HG03354 (cell line): ENCODE data around the gene CNEP1R1.

Source experiments
- ATAC-seq: cut with Tn5 transposase; IDR thresholded peaks from one replicate; pipeline ENCODE4 v1.9.1; 2021; ENCODE audit warnings: mild to moderate bottlenecking; ENCODE audit not compliant: unreplicated experiment, poor library complexity, severe bottlenecking

The CNEP1R1 gene, protein sequence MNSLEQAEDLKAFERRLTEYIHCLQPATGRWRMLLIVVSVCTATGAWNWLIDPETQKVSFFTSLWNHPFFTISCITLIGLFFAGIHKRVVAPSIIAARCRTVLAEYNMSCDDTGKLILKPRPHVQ

DNA sequence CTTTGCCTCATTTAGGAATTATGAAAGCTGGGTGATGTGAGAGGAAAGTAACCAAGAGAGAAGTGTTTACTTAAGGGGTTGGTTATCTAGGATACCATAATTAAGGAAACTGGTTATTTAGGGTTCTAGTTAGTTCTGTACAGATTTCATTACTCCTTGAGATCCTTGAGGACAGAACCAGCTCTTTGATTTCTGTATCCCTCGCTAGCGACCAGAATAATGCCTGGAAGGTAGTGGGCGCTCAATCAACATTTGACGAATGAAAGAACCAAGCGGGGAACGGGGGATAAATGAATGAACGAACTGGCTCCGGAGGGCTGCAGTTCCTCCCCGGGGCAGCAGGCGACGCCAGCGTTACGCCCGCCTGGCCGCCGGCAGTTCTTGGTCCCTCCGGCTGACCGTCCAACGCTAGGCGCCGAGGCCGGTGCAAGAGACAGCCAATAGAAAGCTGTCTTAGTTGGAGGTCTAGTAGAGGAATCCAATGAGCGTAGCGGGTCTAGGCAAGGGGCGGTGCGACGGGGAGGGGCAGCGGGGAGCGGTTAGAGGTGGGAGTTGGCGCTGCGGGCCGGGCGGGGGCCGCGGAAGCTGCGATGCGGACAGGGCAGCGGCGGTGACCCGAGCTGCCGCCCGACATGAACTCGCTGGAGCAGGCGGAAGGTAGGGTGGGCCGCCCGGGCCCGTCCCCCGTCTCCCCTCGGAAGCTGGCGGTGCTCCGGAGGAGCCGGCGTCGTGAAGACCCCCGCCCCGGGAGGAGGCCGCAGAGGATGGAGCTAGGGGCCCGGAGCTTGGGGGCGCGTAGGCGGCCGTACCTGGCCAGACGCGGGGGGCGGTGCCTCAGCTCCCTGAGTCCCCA is at the start of gene CNEP1R1:
TSS of gene CNEP1R1 (plus strand) at position 542 of the 853 bp plus-strand sequence. CDS start at position 633, 91 bp downstream.
- ATAC-seq, result peak; percentile 99

DNA sequence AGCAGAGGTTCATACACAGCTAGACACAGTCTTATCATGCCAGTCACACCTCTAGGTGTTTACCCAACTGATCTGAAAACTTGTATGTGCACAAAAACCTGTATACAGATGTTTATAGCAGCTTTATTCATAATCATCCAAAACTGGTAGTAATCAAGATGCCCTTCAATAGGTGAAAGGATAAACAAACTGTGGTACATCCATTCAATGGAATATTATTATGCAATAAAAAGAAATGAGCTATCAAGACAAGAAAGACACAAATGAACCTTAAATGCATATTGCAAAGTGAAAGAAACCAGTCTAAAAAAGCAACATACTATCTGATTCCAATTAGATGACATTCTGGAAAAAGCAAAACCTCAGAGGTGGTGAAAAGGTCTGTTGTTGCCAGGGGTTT is 47.6 kb upstream of the CNEP1R1 start:
- ATAC-seq, result no peak

DNA sequence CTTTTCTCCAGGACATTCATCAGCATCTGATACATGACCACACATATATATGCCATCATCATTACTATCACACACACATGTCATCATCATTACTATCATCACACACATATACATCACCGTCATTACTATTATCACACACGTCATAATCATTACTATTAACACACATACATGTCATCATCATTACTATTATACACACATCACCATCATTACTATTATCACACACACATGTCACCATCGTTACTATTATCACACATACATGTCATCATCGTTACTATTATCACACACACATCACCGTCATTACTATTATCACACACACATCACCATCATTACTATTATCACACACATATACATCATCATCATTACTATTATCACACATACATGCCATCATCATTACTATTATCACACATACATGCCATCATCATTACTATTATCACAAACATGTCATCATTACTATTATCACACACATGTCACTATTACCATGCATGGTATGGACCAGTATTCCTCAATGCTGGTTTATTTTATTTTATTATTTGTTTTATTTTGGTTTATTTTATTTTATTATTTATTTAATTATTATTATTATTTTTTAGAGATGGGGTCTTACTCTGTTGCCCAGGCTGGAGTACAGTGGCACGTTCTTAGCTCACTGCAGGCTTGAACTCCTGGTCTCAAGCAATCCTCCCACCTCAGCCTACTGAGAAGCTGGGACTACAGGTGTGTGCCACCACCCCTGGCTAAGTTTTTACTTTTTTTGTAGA is 46.3 kb upstream of the CNEP1R1 start:
- ATAC-seq, result no peak

DNA sequence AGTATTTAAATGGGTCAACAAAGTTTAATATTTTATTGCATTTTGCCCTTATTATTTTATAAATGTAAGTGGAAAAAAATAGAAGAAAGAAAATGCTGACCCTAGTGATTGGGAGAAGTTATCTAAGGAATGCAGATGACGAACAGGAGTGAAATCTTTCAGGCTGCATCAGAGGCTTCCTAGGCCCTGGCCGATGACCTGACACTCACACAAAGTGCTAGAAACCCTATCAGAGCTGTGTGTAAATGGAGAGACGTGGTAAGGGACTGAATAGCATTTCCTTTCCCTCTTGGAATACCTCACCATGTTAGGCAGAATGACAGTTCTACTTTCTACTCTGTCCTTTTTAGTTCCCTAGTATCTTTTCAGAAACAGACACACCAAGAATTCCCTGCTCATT is 44.9 kb upstream of the CNEP1R1 start:
- ATAC-seq, result no peak

DNA sequence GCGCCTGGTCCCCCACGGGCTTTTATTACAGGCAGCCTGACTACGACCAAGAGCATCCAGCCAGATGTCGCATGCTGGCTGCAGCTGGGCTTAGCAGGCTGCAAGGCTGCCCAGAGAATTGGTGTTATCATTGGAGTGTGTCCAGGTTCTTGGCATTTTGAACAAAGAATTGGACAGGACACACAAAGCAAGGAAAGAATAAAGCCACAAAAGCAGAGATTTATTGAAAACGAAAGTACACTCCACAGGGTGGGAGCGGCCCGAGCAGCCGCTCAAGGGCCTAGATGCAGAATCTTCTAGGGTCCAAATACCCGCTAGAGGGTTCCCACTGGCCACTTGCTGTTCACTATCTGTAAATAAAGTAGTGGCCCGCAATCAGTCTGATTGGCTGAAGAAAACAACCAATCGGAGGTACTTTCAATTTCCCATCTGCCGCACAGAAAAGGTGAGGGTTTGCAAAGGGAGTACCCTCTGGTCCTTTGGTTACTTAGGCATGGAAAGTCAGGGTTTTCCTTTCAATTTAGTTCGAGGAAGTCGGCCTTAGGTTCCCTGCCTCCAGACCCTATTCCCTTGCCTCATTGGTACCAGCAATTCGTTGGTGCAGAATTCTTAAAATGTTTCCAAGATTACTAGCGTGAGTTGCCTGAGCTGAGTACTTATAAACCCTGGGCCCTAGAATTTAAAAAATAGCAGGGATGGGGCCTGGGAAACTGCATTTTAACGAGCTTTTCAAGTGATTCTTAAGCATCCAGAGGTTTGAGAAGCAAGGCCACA is 38.5 kb upstream of the CNEP1R1 start:
- ATAC-seq, result no peak

DNA sequence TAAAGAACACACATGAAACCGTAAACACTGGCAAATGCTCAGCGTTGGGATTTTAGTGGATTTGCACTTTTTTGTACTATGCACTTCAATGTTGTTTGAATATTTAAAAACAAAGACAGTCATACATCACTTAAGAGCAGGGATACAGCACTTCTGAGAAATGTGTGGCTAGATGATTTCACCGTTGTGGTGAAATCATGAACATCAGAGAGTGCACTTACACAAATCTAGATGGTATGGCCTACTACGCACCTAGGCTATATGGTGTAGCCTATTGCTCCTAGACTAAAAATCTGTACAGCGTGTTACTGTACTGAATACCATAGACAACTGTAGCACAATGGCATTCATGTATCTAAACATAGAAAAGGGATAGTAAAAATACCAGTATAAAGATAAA is 37.6 kb upstream of the CNEP1R1 start:
- no peak for ATAC-seq

DNA sequence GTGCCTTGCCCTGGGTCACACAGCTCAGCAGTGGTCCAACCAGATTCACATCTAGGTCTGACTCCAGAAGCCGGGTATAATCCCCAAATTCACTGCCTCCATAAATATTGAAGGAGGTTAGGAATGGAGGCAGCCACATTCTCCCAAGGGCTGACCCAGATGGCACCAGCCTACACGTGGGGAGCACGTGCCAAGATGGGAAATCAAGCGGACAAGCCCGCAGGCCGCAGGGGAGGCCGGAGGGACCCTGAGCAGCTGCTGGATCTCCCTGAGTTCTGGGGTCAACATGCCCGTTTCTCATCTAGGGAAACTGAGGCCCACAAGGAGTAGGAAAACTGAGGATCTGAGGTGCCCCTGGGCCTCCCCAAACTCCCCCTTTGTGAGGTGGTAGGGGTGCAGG is 32.2 kb upstream of the CNEP1R1 start:
- no peak for ATAC-seq

DNA sequence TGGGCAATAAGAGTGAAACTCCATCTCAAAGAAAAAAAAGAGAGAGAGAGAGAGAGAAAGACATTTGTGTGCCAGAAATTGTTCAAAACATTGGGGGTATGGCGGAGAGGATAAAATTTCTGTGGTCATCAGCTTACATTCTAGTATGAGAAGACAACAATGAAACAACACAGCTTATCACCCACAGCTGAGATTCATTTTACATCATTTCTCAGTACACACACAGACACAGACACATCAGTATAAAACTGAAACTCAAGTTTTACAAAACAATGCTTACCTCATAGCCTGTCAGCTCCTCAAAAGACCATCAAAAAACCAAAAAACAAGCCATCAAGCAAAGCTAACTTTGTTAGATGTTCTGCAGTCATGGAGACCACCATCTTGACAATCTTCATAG is 31.4 kb upstream of the CNEP1R1 start:
- ATAC-seq, result no peak

DNA sequence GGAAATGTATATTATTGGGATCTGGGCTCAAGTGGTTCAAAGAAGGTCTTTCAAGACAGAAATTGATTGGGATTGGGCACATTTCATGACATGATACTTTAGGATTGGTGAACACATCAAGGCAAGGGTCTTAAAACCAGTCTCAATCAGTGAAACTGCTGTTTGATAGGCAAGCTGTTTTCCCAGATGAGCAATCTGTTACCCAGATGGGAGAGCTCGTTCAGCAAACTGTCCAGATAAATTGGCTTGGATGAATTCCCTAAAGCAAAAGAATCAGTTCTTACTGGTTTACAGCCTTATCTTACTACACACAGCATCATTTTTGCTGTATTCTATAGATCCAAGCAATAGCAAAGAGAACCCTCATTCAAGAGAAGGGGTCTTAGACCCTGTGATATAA is 31.0 kb upstream of the CNEP1R1 start:
- no peak for ATAC-seq

DNA sequence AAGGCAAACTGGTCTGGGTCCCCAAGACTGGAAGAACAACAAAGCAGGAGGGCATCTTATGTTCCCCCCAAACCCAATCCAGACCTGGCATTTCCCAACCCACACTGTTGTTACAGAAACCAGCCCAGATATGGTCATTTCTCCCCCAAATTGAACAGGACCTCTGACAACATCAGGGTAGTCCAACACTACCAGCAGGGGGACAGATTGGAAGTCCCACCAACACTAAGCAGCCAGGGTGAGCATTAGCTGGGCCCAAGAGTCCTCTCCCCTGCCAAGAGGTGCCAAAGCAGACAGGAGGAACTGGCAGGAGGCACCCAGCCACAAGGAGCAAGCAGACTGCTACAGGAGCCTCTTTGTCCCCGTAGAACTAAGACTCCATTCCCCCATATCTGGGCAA is 29.3 kb upstream of the CNEP1R1 start:
- ATAC-seq, result no peak

DNA sequence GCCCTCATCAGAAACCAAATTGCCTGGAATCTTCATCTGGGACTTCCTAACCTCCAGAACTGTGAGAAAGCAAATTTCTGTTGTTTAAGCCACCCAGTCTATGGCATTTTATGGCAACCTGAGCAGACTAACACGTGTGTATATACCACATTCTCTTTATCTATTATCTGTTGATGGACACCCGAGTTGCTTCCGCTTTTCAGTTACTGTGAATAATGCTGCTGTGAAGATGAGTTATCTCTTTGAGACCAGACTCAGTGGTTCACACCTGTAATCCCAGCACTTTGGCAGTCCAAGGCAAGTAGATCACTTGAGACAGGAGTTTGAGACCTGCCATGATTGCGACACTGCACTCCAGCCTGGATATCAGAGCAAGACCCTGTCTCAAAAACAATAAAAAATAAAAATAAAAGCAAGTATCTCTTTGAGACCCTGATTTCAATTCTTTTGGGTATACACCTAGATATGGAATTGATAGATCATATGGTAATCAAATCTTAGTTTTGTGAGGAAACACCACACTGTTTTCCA is 27.2 kb upstream of the CNEP1R1 start:
- no peak for ATAC-seq

DNA sequence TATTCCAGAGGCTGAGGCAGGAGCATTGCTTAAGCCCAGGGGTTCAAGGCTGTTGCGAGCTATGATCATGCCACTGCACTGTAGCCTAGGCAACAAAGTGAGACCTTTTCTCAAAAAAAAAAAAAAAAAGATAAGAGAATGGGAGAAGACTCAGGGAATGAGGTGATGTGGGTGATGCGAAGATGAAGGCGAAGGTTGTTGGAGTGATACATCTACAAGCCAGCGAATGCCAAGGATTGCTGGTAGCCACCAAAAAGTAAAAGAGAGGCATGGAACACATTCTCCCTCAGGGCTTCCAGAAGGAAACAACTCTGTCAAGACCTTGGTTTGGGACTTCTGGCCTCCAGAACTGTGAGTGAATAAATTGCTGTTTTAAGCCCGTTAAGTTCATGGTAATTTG is 26.0 kb upstream of the CNEP1R1 start:
- ATAC-seq, result no peak

DNA sequence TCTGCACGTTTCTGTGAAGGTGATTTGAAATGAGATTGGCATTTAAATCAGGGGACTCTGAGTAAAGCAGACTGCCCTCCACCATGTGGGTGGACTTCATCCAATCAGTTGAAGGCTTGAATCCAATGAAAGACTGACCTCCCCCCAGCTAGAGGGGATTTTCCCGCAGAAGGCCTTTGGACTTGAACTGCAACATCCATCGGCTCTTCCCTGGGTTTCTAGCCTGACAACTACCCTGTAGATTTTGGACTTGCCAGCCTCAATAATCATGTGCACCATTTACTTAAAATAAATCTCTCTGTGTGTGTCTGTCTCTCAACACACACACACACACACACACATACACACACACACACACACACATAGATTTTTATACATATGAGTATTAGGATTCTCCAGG is 23.9 kb upstream of the CNEP1R1 start:
- ATAC-seq, result no peak

DNA sequence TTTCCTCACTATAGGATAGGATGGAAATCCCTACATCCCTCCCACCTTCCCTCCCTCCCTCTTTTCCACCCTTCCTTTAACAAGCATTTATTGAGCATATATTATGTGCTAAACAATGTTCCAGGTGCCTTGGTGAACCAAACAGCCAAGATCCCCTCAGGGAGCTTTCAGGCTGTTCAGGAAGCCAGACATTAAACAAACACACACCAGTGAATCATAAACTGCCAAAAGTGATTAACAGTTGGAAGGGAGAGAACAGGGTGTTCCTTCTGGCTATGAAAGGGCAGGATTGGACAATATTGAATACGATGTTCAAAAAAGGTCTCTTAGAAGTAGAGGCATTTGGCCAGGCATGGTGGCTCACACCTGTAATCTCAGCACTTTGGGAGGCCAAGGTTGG is 22.8 kb upstream of the CNEP1R1 start:
- no peak for ATAC-seq

DNA sequence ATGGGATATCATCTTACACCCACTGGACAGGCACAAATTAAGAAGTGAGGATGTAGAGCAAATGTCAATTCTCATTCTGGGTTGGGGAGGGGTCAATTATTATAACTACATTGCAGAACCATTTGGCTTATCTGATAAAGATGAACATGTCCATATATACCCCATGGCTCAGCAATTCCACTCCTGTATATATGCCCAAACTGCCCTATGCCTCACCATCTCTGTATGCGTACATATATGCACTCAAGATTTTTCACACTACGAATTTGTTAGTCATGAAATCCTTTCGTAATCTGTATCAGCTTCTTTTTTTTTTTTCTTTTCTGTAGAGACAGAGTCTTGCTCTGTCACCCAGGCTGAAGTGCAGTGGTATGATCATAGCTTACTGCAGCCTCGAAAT is 20.8 kb upstream of the CNEP1R1 start:
- no peak for ATAC-seq

DNA sequence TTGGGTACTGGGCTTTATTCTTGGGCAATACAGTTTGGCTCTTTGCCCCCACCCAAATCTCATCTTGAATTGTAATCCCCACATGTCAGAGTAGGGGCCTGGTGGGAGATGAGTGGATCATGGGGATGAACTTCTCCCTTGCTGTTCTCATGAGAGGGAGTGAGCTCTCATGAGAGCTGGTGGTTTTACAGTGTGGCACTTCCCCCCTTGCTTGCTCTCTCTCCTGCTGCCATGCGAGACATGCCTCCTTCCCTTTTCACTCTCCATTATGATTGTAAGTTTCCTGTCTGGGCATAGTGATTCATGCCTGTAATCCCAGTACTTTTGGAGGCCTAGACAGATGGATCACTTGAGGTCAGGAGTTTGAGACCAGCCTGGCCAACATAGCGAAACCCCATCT is 18.1 kb upstream of the CNEP1R1 start:
- ATAC-seq, result no peak

DNA sequence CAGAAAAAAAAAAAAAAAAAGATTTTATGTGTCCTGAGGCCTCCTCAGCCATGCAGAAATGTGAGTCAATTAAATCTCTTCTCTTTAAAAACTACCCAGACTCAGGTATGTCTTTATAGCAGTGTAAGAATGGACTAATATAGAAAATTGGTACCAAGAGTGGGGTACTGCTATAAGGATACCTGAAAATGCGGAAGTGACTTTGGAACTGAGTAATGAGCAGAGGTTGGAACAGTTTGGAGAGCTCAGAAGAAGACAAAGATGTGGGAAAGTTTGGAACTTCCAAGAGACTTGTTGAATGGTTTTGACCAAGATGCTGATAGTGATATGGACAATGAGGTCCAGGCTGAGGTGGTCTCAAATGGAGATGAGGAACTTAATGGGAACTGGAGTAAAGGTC is 17.3 kb upstream of the CNEP1R1 start:
- ATAC-seq, result no peak

DNA sequence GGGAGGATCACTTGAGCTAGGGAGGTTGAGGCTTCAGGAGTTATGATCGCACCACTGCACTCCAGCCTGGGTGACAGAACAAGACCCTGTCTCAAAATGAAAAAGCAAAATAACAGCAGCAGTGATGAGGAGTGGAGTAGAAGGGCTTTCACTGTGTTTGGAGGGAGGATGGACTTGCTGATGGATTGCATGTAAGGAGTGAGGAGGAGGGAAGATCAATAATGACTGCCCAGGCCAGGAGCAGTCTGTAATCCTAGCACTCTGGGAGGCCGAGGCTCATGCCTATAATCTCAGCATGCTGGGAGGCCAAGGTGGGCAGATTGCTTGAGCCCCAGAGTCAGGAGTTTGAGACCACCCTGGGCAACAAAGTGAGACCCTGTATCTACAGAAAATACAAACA is 14.8 kb upstream of the CNEP1R1 start:
- no peak for ATAC-seq

DNA sequence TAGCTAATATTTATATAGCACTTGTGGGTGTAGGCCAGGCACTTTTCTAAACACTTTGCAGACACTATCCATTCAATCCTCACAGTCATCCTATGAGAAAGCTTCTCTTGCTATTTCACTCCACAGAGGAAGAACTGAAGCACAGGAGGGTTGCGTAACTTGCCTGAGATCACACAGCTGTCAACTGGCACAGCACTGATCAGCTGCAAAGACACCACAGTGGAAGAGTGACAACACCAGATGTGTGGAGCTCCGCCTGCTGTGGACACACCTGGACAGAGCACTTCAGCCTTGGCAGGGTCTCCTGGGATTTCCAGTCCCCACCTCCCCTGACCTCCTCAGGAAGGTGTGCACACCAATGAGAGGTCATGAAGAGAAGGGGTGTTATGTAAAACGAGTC is 13.3 kb upstream of the CNEP1R1 start:
- no peak for ATAC-seq

DNA sequence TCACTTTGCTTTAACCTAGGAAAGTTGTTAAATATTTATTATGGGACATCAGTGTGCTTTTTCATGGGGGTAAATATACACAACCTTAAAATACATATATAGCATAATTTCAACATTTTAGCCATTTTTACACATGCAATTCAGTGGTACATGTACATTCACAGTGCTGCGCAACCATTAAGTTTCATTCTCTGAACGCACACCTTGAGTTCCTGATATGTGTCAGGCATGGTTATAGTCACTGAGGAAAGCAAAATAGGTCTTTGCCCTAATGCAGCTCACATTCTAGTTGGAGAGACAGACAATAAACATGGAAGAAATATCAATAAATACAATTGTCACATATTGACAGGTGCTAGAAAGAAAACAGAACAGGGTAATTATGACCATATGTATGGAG is 12.8 kb upstream of the CNEP1R1 start:
- ATAC-seq, result no peak
